ENCODE results near the gene DPP4.

Gene DPP4

GRCh38 chr2:162004031-162004430, 70.0 kb downstream of the DPP4 start:
- H3K4me3 ChIP-seq (ENCODE audit: low read depth, low read length), result no peak overlapping the region
- H3K36me3 ChIP-seq (replicated peaks), result no peaks in the 10 kb centered on the region
- in situ Hi-C loops (cut with HindIII; ENCODE audit: low pct_ligation_motif_present, low sequenced_read_pairs), result no loop called here
- H3K27me3 ChIP-seq (replicated peaks), result no peaks in the 10 kb centered on the region
- no peak for TF ChIP-seq CTCF (IDR thresholded peaks at IDR 0.05; ENCODE audit: low read depth, low read length, missing control alignments)
- no peak for DNase-seq
- no peak overlapping the region for H3K27ac ChIP-seq

- H3K27me3 ChIP-seq (replicated peaks), result no peaks in the 10 kb centered on the region
- no peak for DNase-seq
- no peak overlapping the region for H3K27ac ChIP-seq
- no peak overlapping the region for H3K4me3 ChIP-seq (ENCODE audit: low read depth, low read length)
- no peaks in the 10 kb centered on the region for H3K36me3 ChIP-seq (replicated peaks)
- TF ChIP-seq CTCF (IDR thresholded peaks at IDR 0.05; ENCODE audit: low read depth, low read length, missing control alignments), result no peak
- in situ Hi-C loops (cut with HindIII; ENCODE audit: low pct_ligation_motif_present, low sequenced_read_pairs), result no loop called here
Observed at GRCh38 chr2:162002623-162003235, 71.3 kb downstream of the DPP4 start.

GRCh38 chr2:162000431-162000830, 73.6 kb downstream of the DPP4 start:
- Histone ChIP-seq H3K36me3 (replicated peaks) (no peaks in the 10 kb centered on the region), H3K27ac (no peak overlapping the region), H3K4me3 (ENCODE audit: low read depth, low read length) (no peak overlapping the region), H3K27me3 (replicated peaks) (no peaks in the 10 kb centered on the region)
- no peak for TF ChIP-seq CTCF (IDR thresholded peaks at IDR 0.05; ENCODE audit: low read depth, low read length, missing control alignments)
- no peak for DNase-seq
- in situ Hi-C loops (cut with HindIII; ENCODE audit: low pct_ligation_motif_present, low sequenced_read_pairs), result no loop called here

- Histone ChIP-seq H3K36me3 (replicated peaks) (no peaks in the 10 kb centered on the region), H3K4me3 (ENCODE audit: low read depth, low read length) (no peak overlapping the region), H3K27me3 (replicated peaks) (no peaks in the 10 kb centered on the region), H3K27ac (no peak overlapping the region)
- in situ Hi-C loops (cut with HindIII; ENCODE audit: low pct_ligation_motif_present, low sequenced_read_pairs), result no loop called here
- no peak for DNase-seq
- TF ChIP-seq CTCF (IDR thresholded peaks at IDR 0.05; ENCODE audit: low read depth, low read length, missing control alignments), result no peak
Observed at GRCh38 chr2:161999321-161999720, 74.7 kb downstream of the DPP4 start.

- Histone ChIP-seq H3K27me3 (replicated peaks) (no peaks in the 10 kb centered on the region), H3K27ac (no peak overlapping the region), H3K4me3 (ENCODE audit: low read depth, low read length) (no peak overlapping the region), H3K36me3 (replicated peaks) (no peaks in the 10 kb centered on the region)
- in situ Hi-C loops (cut with HindIII; ENCODE audit: low pct_ligation_motif_present, low sequenced_read_pairs), result no loop called here
- TF ChIP-seq CTCF (IDR thresholded peaks at IDR 0.05; ENCODE audit: low read depth, low read length, missing control alignments), result no peak
- DNase-seq, result no peak
Observed at GRCh38 chr2:161998857-161999256, 75.2 kb downstream of the DPP4 start.

GRCh38 chr2:161997916-161998471, 76.0 kb downstream of the DPP4 start:
- DNase-seq, result no peak
- Histone ChIP-seq H3K4me3 (ENCODE audit: low read depth, low read length) (no peak overlapping the region), H3K27ac (no peak overlapping the region), H3K27me3 (replicated peaks) (no peaks in the 10 kb centered on the region), H3K36me3 (replicated peaks) (no peaks in the 10 kb centered on the region)
- TF ChIP-seq CTCF (IDR thresholded peaks at IDR 0.05; ENCODE audit: low read depth, low read length, missing control alignments), result no peak
- in situ Hi-C loops (cut with HindIII; ENCODE audit: low pct_ligation_motif_present, low sequenced_read_pairs), result no loop called here
